Measurements from ENCODE around the gene CREB3. TPM values are rescaled to one million over a fixed set of nuclear protein-coding genes. Genes with fewer than 3 reads are reported as not detected.

Gene CREB3
- total RNA-seq, 2 experiments from 2014 or later: 13.7 to 13.8 TPM

GRCh38 chr9:35741740-35742139 is 9.3 kb downstream of the CREB3 start:
- H3K36me3 Mint-ChIP-seq (ENCODE audit: low read depth): peaks cover 7% of the 10 kb centered on the region
- no peak overlapping the region for H3K27ac Mint-ChIP-seq
- H3K4me3 Mint-ChIP-seq: no peak overlapping the region
- intact Hi-C loops (cut with micrococcal nuclease): no loop called here
- H3K9me3 Mint-ChIP-seq: no peaks in the 10 kb centered on the region
- no peak for DNase-seq
- H3K27me3 Mint-ChIP-seq (ENCODE audit: low read depth): no peaks in the 10 kb centered on the region
- peaks cover 19% of the 10 kb centered on the region for H3K4me1 Mint-ChIP-seq (ENCODE audit: low read depth)
- CTCF ChIA-PET: interaction anchor here (0.5 to 2.8 kb wide), 3 partner anchors 13 to 96 kb away, joined by 3 to 9 read pairs (median 4); no protein-coding TSS in a partner anchor

- Mint-ChIP-seq H3K27ac (no peak overlapping the region), H3K36me3 (ENCODE audit: low read depth) (peaks cover 5% of the 10 kb centered on the region), H3K9me3 (no peaks in the 10 kb centered on the region), H3K4me1 (ENCODE audit: low read depth) (peaks cover 35% of the 10 kb centered on the region), H3K4me3 (no peak overlapping the region), H3K27me3 (ENCODE audit: low read depth) (no peaks in the 10 kb centered on the region)
- no peak for DNase-seq
- intact Hi-C loops (cut with micrococcal nuclease): no loop called here
- CTCF ChIA-PET: interaction anchor here (0.6 to 7.2 kb wide), 5 partner anchors 8 to 47 kb away, joined by 3 to 59 read pairs (median 4); no protein-coding TSS in a partner anchor
Observed at GRCh38 chr9:35743452-35743851, 11.0 kb downstream of the CREB3 start.

- H3K36me3 Mint-ChIP-seq (ENCODE audit: low read depth): peaks cover 5% of the 10 kb centered on the region
- no peak overlapping the region for H3K27ac Mint-ChIP-seq
- H3K27me3 Mint-ChIP-seq (ENCODE audit: low read depth): no peaks in the 10 kb centered on the region
- intact Hi-C loops (cut with micrococcal nuclease): no loop called here
- CTCF ChIA-PET: interaction anchor here (1.0 to 7.2 kb wide), 4 partner anchors 9 to 47 kb away, joined by 4 to 59 read pairs (median 6); no protein-coding TSS in a partner anchor
- DNase-seq: no peak
- peaks cover 35% of the 10 kb centered on the region for H3K4me1 Mint-ChIP-seq (ENCODE audit: low read depth)
- no peak overlapping the region for H3K4me3 Mint-ChIP-seq
- no peaks in the 10 kb centered on the region for H3K9me3 Mint-ChIP-seq
Observed at GRCh38 chr9:35743880-35744518, 11.5 kb downstream of the CREB3 start.

- intact Hi-C loops (cut with micrococcal nuclease): loop anchor here (5.0 kb wide), 1 partner anchor 628 kb away; the partner anchor contains the start of gene ATOSB
- Mint-ChIP-seq H3K27me3 (ENCODE audit: low read depth) (no peaks in the 10 kb centered on the region), H3K36me3 (ENCODE audit: low read depth) (peaks cover 5% of the 10 kb centered on the region), H3K4me1 (ENCODE audit: low read depth) (peaks cover 39% of the 10 kb centered on the region), H3K27ac (no peak overlapping the region), H3K4me3 (no peak overlapping the region), H3K9me3 (no peaks in the 10 kb centered on the region)
- DNase-seq: no peak
- CTCF ChIA-PET: interaction anchor here (1.2 to 7.2 kb wide), 6 partner anchors 10 to 89 kb away, joined by 3 to 59 read pairs (median 4); no protein-coding TSS in a partner anchor
Observed at GRCh38 chr9:35745569-35745968, 13.1 kb downstream of the CREB3 start.

- H3K27ac Mint-ChIP-seq: no peak overlapping the region
- peaks cover 3% of the 10 kb centered on the region for H3K36me3 Mint-ChIP-seq (ENCODE audit: low read depth)
- intact Hi-C loops (cut with micrococcal nuclease): loop anchor here (5.0 kb wide), 1 partner anchor 629 kb away; the partner anchor contains the start of gene ATOSB
- CTCF ChIA-PET: interaction anchor here (0.7 to 7.2 kb wide), 8 partner anchors 10 to 143 kb away, joined by 3 to 59 read pairs (median 4); partner anchors contain the start of genes CREB3 and TLN1
- no peak for DNase-seq
- H3K9me3 Mint-ChIP-seq: no peaks in the 10 kb centered on the region
- no peaks in the 10 kb centered on the region for H3K27me3 Mint-ChIP-seq (ENCODE audit: low read depth)
- peaks cover 39% of the 10 kb centered on the region for H3K4me1 Mint-ChIP-seq (ENCODE audit: low read depth)
- peak overlapping the region; percentile 40 for H3K4me3 Mint-ChIP-seq
Observed at GRCh38 chr9:35746583-35746982, 14.1 kb downstream of the CREB3 start.

GRCh38 chr9:35748242-35748857 is 15.9 kb downstream of the CREB3 start:
- peaks cover 7% of the 10 kb centered on the region for H3K36me3 Mint-ChIP-seq (ENCODE audit: low read depth)
- H3K4me1 Mint-ChIP-seq (ENCODE audit: low read depth): peaks cover 32% of the 10 kb centered on the region
- CTCF ChIA-PET: interaction anchor here (0.6 to 7.2 kb wide), 13 partner anchors 8 to 379 kb away, joined by 3 to 59 read pairs (median 5); partner anchors contain the start of genes CREB3, HINT2 and TLN1
- intact Hi-C loops (cut with micrococcal nuclease): loop anchor here (1.0 to 5.0 kb wide), 3 partner anchors 12 to 631 kb away; partner anchors contain the start of gene ATOSB
- no peaks in the 10 kb centered on the region for H3K27me3 Mint-ChIP-seq (ENCODE audit: low read depth)
- DNase-seq: peak; percentile 35
- no peaks in the 10 kb centered on the region for H3K9me3 Mint-ChIP-seq
- H3K27ac Mint-ChIP-seq: peak overlapping the region; percentile 67
- peak overlapping the region; percentile 81 for H3K4me3 Mint-ChIP-seq

GRCh38 chr9:35748858-35749514 is 16.5 kb downstream of the CREB3 start, which contains the start of the genes GBA2 and RGP1:
Gene GBA2, minus strand, starts transcription at chr9:35749228. Its CDS starts 524 bp downstream, at chr9:35748704.
Gene RGP1, plus strand, starts transcription at chr9:35749287. Its CDS starts 469 bp downstream, at chr9:35749756.
- H3K36me3 Mint-ChIP-seq (ENCODE audit: low read depth): peaks cover 7% of the 10 kb centered on the region

GRCh38 chr9:35749515-35750255 is 17.2 kb downstream of the CREB3 start:
- H3K27me3 Mint-ChIP-seq (ENCODE audit: low read depth): no peaks in the 10 kb centered on the region
- intact Hi-C loops (cut with micrococcal nuclease): loop anchor here (1.0 to 5.0 kb wide), 5 partner anchors 17 to 632 kb away; partner anchors contain the start of genes ATOSB, CREB3, HINT2 and TLN1
- no peaks in the 10 kb centered on the region for H3K9me3 Mint-ChIP-seq
- peak overlapping the region; percentile 88 for H3K27ac Mint-ChIP-seq
- peaks cover 32% of the 10 kb centered on the region for H3K4me1 Mint-ChIP-seq (ENCODE audit: low read depth)
- DNase-seq: peak; percentile 65
- H3K4me3 Mint-ChIP-seq: peak overlapping the region; percentile 89
- CTCF ChIA-PET: interaction anchor here (0.8 to 7.2 kb wide), 8 partner anchors 10 to 91 kb away, joined by 3 to 59 read pairs (median 6); partner anchors contain the start of genes CREB3 and TLN1
- H3K36me3 Mint-ChIP-seq (ENCODE audit: low read depth): peaks cover 8% of the 10 kb centered on the region

More at GRCh38 chr9:35748858-35749514, 16.5 kb downstream of the CREB3 start, which contains the start of the genes GBA2 and RGP1:
- Mint-ChIP-seq H3K27me3 (ENCODE audit: low read depth) (no peaks in the 10 kb centered on the region), H3K9me3 (no peaks in the 10 kb centered on the region), H3K27ac (peak within 1 kb of the TSS; percentile 88), H3K4me3 (peak within 1 kb of the TSS; percentile 89), H3K4me1 (ENCODE audit: low read depth) (peaks cover 32% of the 10 kb centered on the region)
- CTCF ChIA-PET: interaction anchor here (0.8 to 7.2 kb wide), 15 partner anchors 7 to 145 kb away, joined by 3 to 59 read pairs (median 5); partner anchors contain the start of genes CREB3, HINT2 and TLN1
- intact Hi-C loops (cut with micrococcal nuclease): loop anchor here (1.0 to 5.0 kb wide), 7 partner anchors 13 to 632 kb away; partner anchors contain the start of genes ATOSB, CREB3, HINT2 and TLN1
- peak; percentile 67 for DNase-seq

- peak overlapping the region; percentile 88 for H3K27ac Mint-ChIP-seq
- H3K27me3 Mint-ChIP-seq (ENCODE audit: low read depth): no peaks in the 10 kb centered on the region
- CTCF ChIA-PET: interaction anchor here (0.8 to 7.2 kb wide), 6 partner anchors 11 to 91 kb away, joined by 3 to 59 read pairs (median 4); no protein-coding TSS in a partner anchor
- peaks cover 32% of the 10 kb centered on the region for H3K4me1 Mint-ChIP-seq (ENCODE audit: low read depth)
- intact Hi-C loops (cut with micrococcal nuclease): no loop called here
- H3K4me3 Mint-ChIP-seq: peak overlapping the region; percentile 89
- no peak for DNase-seq
- H3K9me3 Mint-ChIP-seq: no peaks in the 10 kb centered on the region
- H3K36me3 Mint-ChIP-seq (ENCODE audit: low read depth): peaks cover 8% of the 10 kb centered on the region
Observed at GRCh38 chr9:35750256-35750531, 17.7 kb downstream of the CREB3 start.

GRCh38 chr9:35753466-35753865 is 21.0 kb downstream of the CREB3 start:
- no peak for DNase-seq
- H3K4me3 Mint-ChIP-seq: no peak overlapping the region
- H3K27me3 Mint-ChIP-seq (ENCODE audit: low read depth): no peaks in the 10 kb centered on the region
- H3K9me3 Mint-ChIP-seq: no peaks in the 10 kb centered on the region
- CTCF ChIA-PET: interaction anchor here (0.6 to 3.8 kb wide), 4 partner anchors 18 to 136 kb away, joined by 3 to 32 read pairs (median 10); no protein-coding TSS in a partner anchor
- H3K27ac Mint-ChIP-seq: no peak overlapping the region
- H3K4me1 Mint-ChIP-seq (ENCODE audit: low read depth): peaks cover 23% of the 10 kb centered on the region
- intact Hi-C loops (cut with micrococcal nuclease): no loop called here
- H3K36me3 Mint-ChIP-seq (ENCODE audit: low read depth): peaks cover 8% of the 10 kb centered on the region

GRCh38 chr9:35754264-35754663 is 21.8 kb downstream of the CREB3 start, which contains the start of gene MSMP:
Gene MSMP, minus strand, starts transcription at chr9:35754276. Its CDS starts 147 bp downstream, at chr9:35754129.
- peaks cover 8% of the 10 kb centered on the region for H3K36me3 Mint-ChIP-seq (ENCODE audit: low read depth)
- intact Hi-C loops (cut with micrococcal nuclease): no loop called here

More at GRCh38 chr9:35754264-35754663, 21.8 kb downstream of the CREB3 start, which contains the start of gene MSMP:
- DNase-seq: no peak
- Mint-ChIP-seq H3K4me1 (ENCODE audit: low read depth) (peaks cover 30% of the 10 kb centered on the region), H3K27ac (no peak within 1 kb of the TSS), H3K9me3 (no peaks in the 10 kb centered on the region), H3K4me3 (no peak within 1 kb of the TSS), H3K27me3 (ENCODE audit: low read depth) (no peaks in the 10 kb centered on the region)
- CTCF ChIA-PET: interaction anchor here (1.8 to 3.8 kb wide), 2 partner anchors 19 to 58 kb away, joined by 6 to 32 read pairs; no protein-coding TSS in a partner anchor
